Body of pancreas (tissue), 4 donors: ENCODE results near the gene MYB. TPM values are rescaled to one million over a fixed set of nuclear protein-coding genes. Genes with fewer than 3 reads are reported as not detected.

Experiments
- ATAC-seq: fragments of 150-250 bp; one replicate; pipeline ENCODE4 v1.9.1; 2016
- DNase-seq, 4 donors: peaks; one replicate each; pipeline ENCODE4 v3.0.0-alpha.2; 2019
- H3K27ac ChIP-seq, 4 donors: fragments of 200-600 bp; sonication (generic); 1 replicate in 3 of 4; 2 replicates in 1 of 4; pipeline versions ENCODE4 v1.5.1 to v1.6.1; 2016 to 2019; ENCODE audit warnings: mild to moderate bottlenecking in 1 of 4, mixed read lengths in 1 of 4, moderate library complexity in 1 of 4
- H3K27me3 ChIP-seq, 2 donors: fragments of 200-600 bp; sonication (generic); one replicate each; pipeline ENCODE4 v1.6.0; 2016; ENCODE audit warnings: mild to moderate bottlenecking in 1 of 2
- H3K36me3 ChIP-seq, 2 donors: fragments of 200-600 bp; sonication (generic); replicated peaks in 1 of 2; 2 replicates each; pipeline ENCODE4 v1.5.1; 2016; ENCODE audit warnings: low read depth in 2 of 2; ENCODE audit not compliant: insufficient read depth in 1 of 2
- H3K4me1 ChIP-seq: fragments of 200-600 bp; sonication (generic); one replicate; pipeline ENCODE4 v1.6.0; 2016
- H3K4me3 ChIP-seq, 2 donors: fragments of 200-600 bp; sonication (generic); 1 replicate in 1 of 2; 2 replicates in 1 of 2; pipeline ENCODE4 v1.5.1; 2016 to 2019
- H3K9me3 ChIP-seq, 3 donors: fragments of 200-600 bp; sonication (generic); 1 replicate in 2 of 3; 2 replicates in 1 of 3; pipeline ENCODE4 v1.5.1; 2016
- CTCF ChIP-seq, 7 experiments: fragments of 450-650 bp in 4 of 7; fragments of 200-600 bp in 3 of 7; sonication (generic) in 3 of 7; IDR thresholded peaks; one replicate each; pipeline ENCODE4 v1.5.1; 2016 to 2019; ENCODE audit warnings: antibody characterized with exemption in 7 of 7
- POLR2A ChIP-seq, 3 donors: fragments of 450-650 bp; IDR thresholded peaks; one replicate each; pipeline ENCODE4 v1.6.1; 2016; ENCODE audit warnings: antibody characterized with exemption in 3 of 3, mild to moderate bottlenecking in 2 of 3
- whole genome bisulfite sequencing, 2 donors: methylation state at CpG; one replicate each; pipeline ENCODE4 v1.1.5; 2017; 5-methylcytosine and 5-hydroxymethylcytosine counted together
- intact Hi-C: fragments of 100-400 bp; cut with DNase I; formaldehyde crosslinking; loops from one replicate; pipeline ENCODE4 v1.15.1; 2023
- total RNA-seq, 2 donors: library from RNA; depleted of rRNA; stranded (reverse); fragments of >200 nt; gene quantifications; one replicate each; pipeline ENCODE4 v1.1.0, GENCODE V29; 2016

The MYB gene
- total RNA-seq, 2 donors from 2014 or later = not detected

- H3K9me3 ChIP-seq = no peaks in the 10 kb centered on the region
- no peak for DNase-seq
- no peak overlapping the region for H3K4me3 ChIP-seq
- ATAC-seq = no peak
- H3K4me1 ChIP-seq = no peaks in the 10 kb centered on the region
- H3K36me3 ChIP-seq = no peaks in the 10 kb centered on the region
- intact Hi-C loops = no loop called here
- 85% methylated on average over 3 of the region's 3 CpGs for WGBS, 2 donors
- no peak overlapping the region for H3K27ac ChIP-seq
- no peaks in the 10 kb centered on the region for H3K27me3 ChIP-seq
- TF ChIP-seq CTCF (IDR thresholded peaks at IDR 0.05) = no peak
These were observed 39.9 kb downstream of the MYB start for GRCh38 chr6:135221042-135221441.

GRCh38 chr6:135221505-135221904 is 40.4 kb downstream of the MYB start:
- Histone ChIP-seq H3K36me3 (no peaks in the 10 kb centered on the region), H3K27me3 (no peaks in the 10 kb centered on the region), H3K4me1 (no peaks in the 10 kb centered on the region), H3K9me3 (no peaks in the 10 kb centered on the region), H3K4me3 (no peak overlapping the region), H3K27ac (no peak overlapping the region)
- ATAC-seq (no peak), DNase-seq (no peak)
- TF ChIP-seq POLR2A (IDR thresholded peaks at IDR 0.05) = no peak
- TF ChIP-seq CTCF (IDR thresholded peaks at IDR 0.05) = no peak
- 80 to 83% methylated on average over 1 of the region's 1 CpG for WGBS, 2 donors
- intact Hi-C loops = no loop called here

DNA sequence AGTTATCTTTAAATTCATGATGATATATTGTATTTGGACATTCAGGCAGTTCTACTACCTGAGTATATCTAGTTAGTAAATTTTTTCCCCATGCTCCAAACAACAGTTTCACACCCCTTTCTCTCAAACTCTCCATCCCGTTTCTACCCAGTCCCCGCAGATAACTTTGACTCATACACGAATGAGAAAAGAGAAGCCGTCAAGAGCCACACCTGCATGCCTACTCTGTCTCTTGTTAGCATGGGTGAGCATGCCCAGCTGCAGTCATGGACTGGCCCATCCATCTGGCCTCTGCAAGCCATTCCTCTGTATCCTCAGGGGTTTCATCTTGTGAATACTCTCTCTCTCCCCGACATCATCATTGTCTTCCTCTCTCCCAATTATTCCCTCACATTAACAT is 41.5 kb downstream of the MYB start:
- WGBS, 2 donors = 85 to 92% methylated on average over 5 of the region's 5 CpGs

GRCh38 chr6:135224037-135224647 is 43.0 kb downstream of the MYB start:
- ATAC-seq (no peak), DNase-seq (no peak)
- H3K27ac ChIP-seq = no peak overlapping the region

More for the DNA sequence above, 41.5 kb downstream of the MYB start:
- ATAC-seq = no peak
- intact Hi-C loops = no loop called here
- Histone ChIP-seq H3K4me3 (no peak overlapping the region), H3K27me3 (no peaks in the 10 kb centered on the region), H3K27ac (no peak overlapping the region), H3K9me3 (no peaks in the 10 kb centered on the region), H3K36me3 (no peaks in the 10 kb centered on the region), H3K4me1 (no peaks in the 10 kb centered on the region)
- TF ChIP-seq CTCF (IDR thresholded peaks at IDR 0.05) = no peak
- no peak for DNase-seq

More at GRCh38 chr6:135224037-135224647, 43.0 kb downstream of the MYB start:
- Histone ChIP-seq H3K27me3 (no peaks in the 10 kb centered on the region), H3K9me3 (no peaks in the 10 kb centered on the region), H3K36me3 (no peaks in the 10 kb centered on the region), H3K4me3 (no peak overlapping the region), H3K4me1 (no peaks in the 10 kb centered on the region)
- intact Hi-C loops = no loop called here
- TF ChIP-seq POLR2A (IDR thresholded peaks at IDR 0.05) = no peak
- no peak for TF ChIP-seq CTCF (IDR thresholded peaks at IDR 0.05)
- 27 to 33% methylated on average over 6 of the region's 6 CpGs for WGBS, 2 donors
